ENCODE data around the gene DHX35.
A peak's percentile ranks its signal among the peaks of the same experiment; 100 is the strongest.

The DHX35 gene

DNA sequence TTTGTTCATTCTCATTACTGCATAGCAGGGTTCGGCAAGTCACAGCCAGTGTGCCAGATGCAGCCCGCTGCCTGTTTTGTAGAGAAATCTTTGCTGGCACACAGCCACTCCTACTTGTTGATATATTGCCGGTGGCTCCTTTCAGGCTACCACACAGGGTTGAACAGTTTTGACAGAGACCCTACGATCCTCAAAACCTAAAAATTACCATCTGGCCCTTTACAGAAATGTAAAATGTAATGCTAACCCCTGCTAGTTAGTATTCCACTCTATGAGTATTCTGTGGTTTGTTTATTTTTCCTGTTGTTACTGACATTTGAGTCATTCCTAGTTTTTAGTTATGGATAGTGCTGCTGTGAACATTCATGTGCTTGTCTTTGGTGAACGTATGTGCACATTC, 11.5 kb downstream of the DHX35 start:
- Histone ChIP-seq H3K9me3 (ENCODE audit: control insufficient read depth, insufficient read depth, low read depth, low read length) (no peaks in the 10 kb centered on the region), H3K27ac (ENCODE audit: extremely low read depth, low read depth, low read length) (no peak overlapping the region), H3K4me3 (ENCODE audit: low read depth, low read length) (no peak overlapping the region), H3K36me3 (ENCODE audit: control insufficient read depth in 2 of 2, insufficient read depth in 1 of 2, low read length in 2 of 2) (peaks cover 5 to 64% of the 10 kb centered on the region in 2 experiments), H3K4me1 (ENCODE audit: control insufficient read depth, insufficient read depth, low read length) (peaks cover 5% of the 10 kb centered on the region; the same call in 1 of the 2 replicates)
- POLR2A ChIA-PET: no interaction called here
- TF ChIP-seq SCRT1 (tag by site-specific recombination; IDR thresholded peaks at IDR 0.05; ENCODE audit: borderline replicate concordance): peak; percentile 77; the same call in 1 of the 2 replicates
- no peak for TF ChIP-seq ZBTB20 (tag by site-specific recombination; IDR thresholded peaks at IDR 0.05)
- TF ChIP-seq, protein P1, sequence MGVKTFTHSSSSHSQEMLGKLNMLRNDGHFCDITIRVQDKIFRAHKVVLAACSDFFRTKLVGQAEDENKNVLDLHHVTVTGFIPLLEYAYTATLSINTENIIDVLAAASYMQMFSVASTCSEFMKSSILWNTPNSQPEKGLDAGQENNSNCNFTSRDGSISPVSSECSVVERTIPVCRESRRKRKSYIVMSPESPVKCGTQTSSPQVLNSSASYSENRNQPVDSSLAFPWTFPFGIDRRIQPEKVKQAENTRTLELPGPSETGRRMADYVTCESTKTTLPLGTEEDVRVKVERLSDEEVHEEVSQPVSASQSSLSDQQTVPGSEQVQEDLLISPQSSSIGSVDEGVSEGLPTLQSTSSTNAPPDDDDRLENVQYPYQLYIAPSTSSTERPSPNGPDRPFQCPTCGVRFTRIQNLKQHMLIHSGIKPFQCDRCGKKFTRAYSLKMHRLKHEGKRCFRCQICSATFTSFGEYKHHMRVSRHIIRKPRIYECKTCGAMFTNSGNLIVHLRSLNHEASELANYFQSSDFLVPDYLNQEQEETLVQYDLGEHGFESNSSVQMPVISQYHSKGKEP (tag by site-specific recombination; IDR thresholded peaks at IDR 0.05): no peak
- TF ChIP-seq SCRT2 (tag by site-specific recombination; IDR thresholded peaks at IDR 0.05): peak; percentile 93
- no peak for TF ChIP-seq ZNF514 (tag by site-specific recombination; IDR thresholded peaks at IDR 0.05)
- TF ChIP-seq FEZF1 (tag by site-specific recombination; IDR thresholded peaks at IDR 0.05): peak; percentile 16; the same call in 1 of the 2 replicates
- TF ChIP-seq, protein P2, sequence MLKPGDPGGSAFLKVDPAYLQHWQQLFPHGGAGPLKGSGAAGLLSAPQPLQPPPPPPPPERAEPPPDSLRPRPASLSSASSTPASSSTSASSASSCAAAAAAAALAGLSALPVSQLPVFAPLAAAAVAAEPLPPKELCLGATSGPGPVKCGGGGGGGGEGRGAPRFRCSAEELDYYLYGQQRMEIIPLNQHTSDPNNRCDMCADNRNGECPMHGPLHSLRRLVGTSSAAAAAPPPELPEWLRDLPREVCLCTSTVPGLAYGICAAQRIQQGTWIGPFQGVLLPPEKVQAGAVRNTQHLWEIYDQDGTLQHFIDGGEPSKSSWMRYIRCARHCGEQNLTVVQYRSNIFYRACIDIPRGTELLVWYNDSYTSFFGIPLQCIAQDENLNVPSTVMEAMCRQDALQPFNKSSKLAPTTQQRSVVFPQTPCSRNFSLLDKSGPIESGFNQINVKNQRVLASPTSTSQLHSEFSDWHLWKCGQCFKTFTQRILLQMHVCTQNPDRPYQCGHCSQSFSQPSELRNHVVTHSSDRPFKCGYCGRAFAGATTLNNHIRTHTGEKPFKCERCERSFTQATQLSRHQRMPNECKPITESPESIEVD (tag by site-specific recombination; IDR thresholded peaks at IDR 0.05): peak; percentile 73
- no peak for TF ChIP-seq ZNF112 (tag by site-specific recombination; IDR thresholded peaks at IDR 0.05)
- TF ChIP-seq MZF1 (tag by site-specific recombination; IDR thresholded peaks at IDR 0.05; ENCODE audit: borderline replicate concordance): no peak
- peak; percentile 65 for TF ChIP-seq ZNF600 (tag by site-specific recombination; IDR thresholded peaks at IDR 0.05)
- TF ChIP-seq GLIS1 (tag by site-specific recombination; IDR thresholded peaks at IDR 0.05): no peak
- TF ChIP-seq KLF16 (tag by site-specific recombination; IDR thresholded peaks at IDR 0.05): no peak
- TF ChIP-seq, protein P3, sequence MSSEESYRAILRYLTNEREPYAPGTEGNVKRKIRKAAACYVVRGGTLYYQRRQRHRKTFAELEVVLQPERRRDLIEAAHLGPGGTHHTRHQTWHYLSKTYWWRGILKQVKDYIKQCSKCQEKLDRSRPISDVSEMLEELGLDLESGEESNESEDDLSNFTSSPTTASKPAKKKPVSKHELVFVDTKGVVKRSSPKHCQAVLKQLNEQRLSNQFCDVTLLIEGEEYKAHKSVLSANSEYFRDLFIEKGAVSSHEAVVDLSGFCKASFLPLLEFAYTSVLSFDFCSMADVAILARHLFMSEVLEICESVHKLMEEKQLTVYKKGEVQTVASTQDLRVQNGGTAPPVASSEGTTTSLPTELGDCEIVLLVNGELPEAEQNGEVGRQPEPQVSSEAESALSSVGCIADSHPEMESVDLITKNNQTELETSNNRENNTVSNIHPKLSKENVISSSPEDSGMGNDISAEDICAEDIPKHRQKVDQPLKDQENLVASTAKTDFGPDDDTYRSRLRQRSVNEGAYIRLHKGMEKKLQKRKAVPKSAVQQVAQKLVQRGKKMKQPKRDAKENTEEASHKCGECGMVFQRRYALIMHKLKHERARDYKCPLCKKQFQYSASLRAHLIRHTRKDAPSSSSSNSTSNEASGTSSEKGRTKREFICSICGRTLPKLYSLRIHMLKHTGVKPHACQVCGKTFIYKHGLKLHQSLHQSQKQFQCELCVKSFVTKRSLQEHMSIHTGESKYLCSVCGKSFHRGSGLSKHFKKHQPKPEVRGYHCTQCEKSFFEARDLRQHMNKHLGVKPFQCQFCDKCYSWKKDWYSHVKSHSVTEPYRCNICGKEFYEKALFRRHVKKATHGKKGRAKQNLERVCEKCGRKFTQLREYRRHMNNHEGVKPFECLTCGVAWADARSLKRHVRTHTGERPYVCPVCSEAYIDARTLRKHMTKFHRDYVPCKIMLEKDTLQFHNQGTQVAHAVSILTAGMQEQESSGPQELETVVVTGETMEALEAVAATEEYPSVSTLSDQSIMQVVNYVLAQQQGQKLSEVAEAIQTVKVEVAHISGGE (tag by site-specific recombination; conservative IDR thresholded peaks at IDR 0.05; ENCODE audit: low read depth): no peak
- TF ChIP-seq ZNF335 (tag by site-specific recombination; conservative IDR thresholded peaks at IDR 0.05): 0 out of 2 replicates have a peak, but pooled peaks have one; percentile 36
- no peak for TF ChIP-seq ZNF610 (tag by site-specific recombination; IDR thresholded peaks at IDR 0.05; ENCODE audit: borderline replicate concordance)
- CTCF ChIA-PET: no interaction called here

GRCh38 chr20:38975539-38976120, 13.5 kb downstream of the DHX35 start:
- peaks cover 4 to 46% of the 10 kb centered on the region in 2 experiments for H3K36me3 ChIP-seq (ENCODE audit: control insufficient read depth in 2 of 2, insufficient read depth in 1 of 2, low read length in 2 of 2)
- POLR2A ChIA-PET: interaction anchor here (0.8 to 1.4 kb wide), 2 partner anchors 9 to 50 kb away, joined by 3 to 4 read pairs; partner anchors contain the start of gene FAM83D

More at GRCh38 chr20:38975539-38976120, 13.5 kb downstream of the DHX35 start:
- Histone ChIP-seq H3K4me3 (ENCODE audit: low read depth, low read length) (no peak overlapping the region), H3K27ac (ENCODE audit: extremely low read depth, low read depth, low read length) (no peak overlapping the region), H3K9me3 (ENCODE audit: control insufficient read depth, insufficient read depth, low read depth, low read length) (no peaks in the 10 kb centered on the region), H3K4me1 (ENCODE audit: control insufficient read depth, insufficient read depth, low read length) (peaks cover 5% of the 10 kb centered on the region; the same call in 1 of the 2 replicates)
- CTCF ChIA-PET: no interaction called here
- TF ChIP-seq SCRT2 (tag by site-specific recombination; IDR thresholded peaks at IDR 0.05) (peak; percentile 84), ZNF600 (tag by site-specific recombination; IDR thresholded peaks at IDR 0.05) (peak; percentile 85), ZNF670 (tag by site-specific recombination; IDR thresholded peaks at IDR 0.05; ENCODE audit: low read depth) (no peak)

All from HEK293 (cell line).